Neural progenitor cell (in vitro differentiated cells): ENCODE data around the gene CIDEA. TPM values are rescaled to one million over a fixed set of nuclear protein-coding genes. Genes with fewer than 3 reads are reported as not detected.
A peak's percentile ranks its signal among the peaks of the same experiment; 100 is the strongest.

ENCODE experiments used
- DNase-seq: peaks from one replicate; pipeline ENCODE4 v3.0.0-alpha.2; 2016; ENCODE audit warnings: low spot score
- H2AFZ ChIP-seq: fragments of 200-600 bp; sonication (generic); replicated peaks from 2 replicates; pipeline ENCODE4 v1.6.1; 2016; ENCODE audit warnings: antibody characterized with exemption
- H3F3A ChIP-seq: fragments of 200-600 bp; sonication (generic); 2 replicates; pipeline ENCODE4 v1.6.1; 2016; ENCODE audit warnings: antibody characterized with exemption, low read depth
- H3K27ac ChIP-seq: fragments of 200-600 bp; sonication (generic); 2 replicates; pipeline ENCODE4 v1.5.1; 2016; ENCODE audit warnings: mild to moderate bottlenecking
- H3K27me3 ChIP-seq: fragments of 200-600 bp; sonication (generic); 2 replicates; pipeline ENCODE4 v1.6.1; 2016; ENCODE audit warnings: mild to moderate bottlenecking, moderate library complexity
- H3K36me3 ChIP-seq: fragments of 200-600 bp; sonication (generic); 2 replicates; pipeline ENCODE4 v1.5.1; 2016
- H3K4me1 ChIP-seq: fragments of 200-600 bp; sonication (generic); 2 replicates; pipeline ENCODE4 v1.6.1; 2016; ENCODE audit warnings: mixed run types
- H3K4me2 ChIP-seq: fragments of 200-600 bp; sonication (generic); 2 replicates; pipeline ENCODE4 v1.6.1; 2016
- H3K4me3 ChIP-seq: fragments of 200-600 bp; sonication (generic); 2 replicates; pipeline ENCODE4 v1.5.1; 2016
- H3K79me2 ChIP-seq: fragments of 200-600 bp; sonication (generic); 2 replicates; pipeline ENCODE4 v1.6.1; 2016; ENCODE audit warnings: low read depth
- H3K9ac ChIP-seq: fragments of 200-600 bp; sonication (generic); 2 replicates; pipeline ENCODE4 v1.6.1; 2016
- H3K9me3 ChIP-seq: fragments of 200-600 bp; sonication (generic); 2 replicates; pipeline ENCODE4 v1.5.1; 2016; ENCODE audit warnings: low read depth
- H4K20me1 ChIP-seq: fragments of 200-600 bp; sonication (generic); 2 replicates; pipeline ENCODE4 v1.6.1; 2016; ENCODE audit warnings: low read depth
- H3K27ac Mint-ChIP-seq: 3 replicates; pipeline ENCODE4 v1.8.0; 2021; ENCODE audit warnings: mixed read lengths
- H3K27me3 Mint-ChIP-seq: 2 replicates; pipeline ENCODE4 v1.8.0; 2022; ENCODE audit warnings: low read depth, mild to moderate bottlenecking, inconsistent platforms, moderate library complexity, mixed read lengths; ENCODE audit not compliant: insufficient read depth
- H3K36me3 Mint-ChIP-seq: 3 replicates; pipeline ENCODE4 v1.8.0; 2021; ENCODE audit warnings: mixed read lengths
- H3K4me1 Mint-ChIP-seq: 3 replicates; pipeline ENCODE4 v1.8.0; 2021; ENCODE audit warnings: mixed read lengths
- H3K4me3 Mint-ChIP-seq: 3 replicates; pipeline ENCODE4 v1.8.0; 2021; ENCODE audit warnings: mild to moderate bottlenecking, moderate library complexity, mixed read lengths
- H3K9me3 Mint-ChIP-seq: 3 replicates; pipeline ENCODE4 v1.8.0; 2020; ENCODE audit warnings: mixed read lengths
- EZH2 ChIP-seq: fragments of 200-600 bp; sonication (generic); IDR thresholded peaks from 2 replicates; pipeline ENCODE4 v1.6.1; 2017; ENCODE audit warnings: antibody characterized with exemption, mild to moderate bottlenecking, moderate library complexity
- EZH2phosphoT487 ChIP-seq: fragments of 200-600 bp; sonication (generic); IDR thresholded peaks from 2 replicates; pipeline ENCODE4 v1.6.1; 2017; ENCODE audit warnings: antibody characterized with exemption
- total RNA-seq: library from RNA; depleted of rRNA; stranded (reverse); fragments of >200 nt; gene quantifications from 2 replicates; pipeline ENCODE4 v1.2.3, GENCODE V29; 2015; ENCODE audit warnings: low replicate concordance
- TF ChIP-seq, protein P1 (sequence below): fragments of 200-600 bp; sonication (generic); IDR thresholded peaks from 2 replicates; pipeline ENCODE4 v1.5.1; 2017; ENCODE audit warnings: antibody characterized with exemption, mild to moderate bottlenecking

The CIDEA gene
- total RNA-seq, 1 donor from 2014 or later = not detected

DNA sequence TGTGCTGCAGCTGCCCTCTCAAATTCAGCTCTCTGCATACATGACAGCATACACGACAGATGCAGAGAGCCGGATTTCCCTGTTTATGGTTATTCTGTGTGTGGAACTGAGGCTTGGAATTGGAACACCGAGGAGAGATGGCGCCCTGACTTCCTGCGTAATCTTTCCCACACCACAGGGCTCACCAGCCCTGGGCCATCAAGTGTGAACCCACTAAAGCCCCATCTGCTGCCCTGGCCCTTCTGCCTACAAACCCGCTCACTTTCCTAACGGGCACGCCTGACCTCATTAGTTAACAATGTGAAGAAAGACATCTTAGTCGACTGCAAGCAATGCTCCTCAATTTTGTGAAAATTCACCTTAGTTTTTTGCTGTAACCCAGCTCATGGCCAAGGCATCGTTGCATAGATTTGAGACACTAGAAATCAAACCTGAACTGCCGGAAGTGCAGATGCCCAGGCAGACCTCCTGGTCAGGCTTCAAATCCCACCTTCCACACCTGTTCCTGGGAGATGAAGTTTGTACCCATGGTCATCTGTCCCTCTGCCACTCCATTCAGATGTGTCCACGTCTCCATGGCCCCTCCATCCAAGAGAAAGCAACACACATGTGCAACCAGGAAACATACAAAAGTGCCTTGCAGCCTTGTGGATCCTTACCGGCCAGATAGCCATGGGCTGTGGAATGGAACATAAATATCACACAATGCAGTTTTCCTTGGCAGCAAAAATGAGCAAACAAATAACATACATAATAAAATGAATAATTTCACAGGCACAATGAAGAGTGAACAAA, 5.0 kb upstream of the CIDEA start:
- H3K27me3 ChIP-seq = peaks cover 79% of the 10 kb centered on the region

DNA sequence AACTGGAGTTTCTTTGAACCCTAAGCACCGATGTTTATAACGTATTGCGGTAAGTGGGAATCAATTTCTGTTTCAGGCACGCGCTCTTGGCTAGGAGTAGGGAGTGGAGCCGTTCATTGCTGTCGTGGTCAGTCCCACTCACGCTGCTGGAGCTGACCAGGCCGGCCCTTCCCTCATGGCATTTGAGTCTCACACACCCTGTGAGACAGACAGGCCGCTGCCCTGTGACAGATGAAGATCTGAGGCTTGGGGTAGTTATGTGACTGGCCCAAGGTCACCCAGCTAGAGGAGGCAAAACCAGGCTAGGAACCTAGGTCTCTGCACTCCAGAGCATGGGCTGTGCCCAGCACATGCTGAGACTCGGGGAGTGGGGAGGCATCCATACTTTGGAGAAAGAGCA, 2.9 kb upstream of the CIDEA start:
- no peak for DNase-seq
- no peak overlapping the region for H3K4me3 ChIP-seq
- H3K27me3 ChIP-seq = peaks cover 93% of the 10 kb centered on the region
- peaks cover 5% of the 10 kb centered on the region for H3F3A ChIP-seq
- Mint-ChIP-seq H3K4me3 (no peak overlapping the region), H3K27ac (no peak overlapping the region), H3K4me1 (peaks cover 21% of the 10 kb centered on the region), H3K9me3 (peaks cover 3% of the 10 kb centered on the region), H3K27me3 (peaks cover 51% of the 10 kb centered on the region), H3K36me3 (no peaks in the 10 kb centered on the region)
- H4K20me1 ChIP-seq = peaks cover 20% of the 10 kb centered on the region
- no peak overlapping the region for H3K4me2 ChIP-seq
- H3K9ac ChIP-seq = no peak overlapping the region
- H3K36me3 ChIP-seq = no peaks in the 10 kb centered on the region
- H3K27ac ChIP-seq = no peak overlapping the region
- no peaks in the 10 kb centered on the region for H3K9me3 ChIP-seq
- no peak overlapping the region for H2AFZ ChIP-seq
- TF ChIP-seq EZH2 = no peak
- TF ChIP-seq, protein P1, sequence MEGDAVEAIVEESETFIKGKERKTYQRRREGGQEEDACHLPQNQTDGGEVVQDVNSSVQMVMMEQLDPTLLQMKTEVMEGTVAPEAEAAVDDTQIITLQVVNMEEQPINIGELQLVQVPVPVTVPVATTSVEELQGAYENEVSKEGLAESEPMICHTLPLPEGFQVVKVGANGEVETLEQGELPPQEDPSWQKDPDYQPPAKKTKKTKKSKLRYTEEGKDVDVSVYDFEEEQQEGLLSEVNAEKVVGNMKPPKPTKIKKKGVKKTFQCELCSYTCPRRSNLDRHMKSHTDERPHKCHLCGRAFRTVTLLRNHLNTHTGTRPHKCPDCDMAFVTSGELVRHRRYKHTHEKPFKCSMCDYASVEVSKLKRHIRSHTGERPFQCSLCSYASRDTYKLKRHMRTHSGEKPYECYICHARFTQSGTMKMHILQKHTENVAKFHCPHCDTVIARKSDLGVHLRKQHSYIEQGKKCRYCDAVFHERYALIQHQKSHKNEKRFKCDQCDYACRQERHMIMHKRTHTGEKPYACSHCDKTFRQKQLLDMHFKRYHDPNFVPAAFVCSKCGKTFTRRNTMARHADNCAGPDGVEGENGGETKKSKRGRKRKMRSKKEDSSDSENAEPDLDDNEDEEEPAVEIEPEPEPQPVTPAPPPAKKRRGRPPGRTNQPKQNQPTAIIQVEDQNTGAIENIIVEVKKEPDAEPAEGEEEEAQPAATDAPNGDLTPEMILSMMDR = no peak
- no peak for TF ChIP-seq EZH2phosphoT487
- H3K79me2 ChIP-seq = no peaks in the 10 kb centered on the region
- peaks cover 16% of the 10 kb centered on the region for H3K4me1 ChIP-seq

More for the DNA sequence above, 5.0 kb upstream of the CIDEA start:
- H3K27me3 Mint-ChIP-seq = peaks cover 34% of the 10 kb centered on the region
- no peak for DNase-seq
- Histone ChIP-seq H3F3A (no peaks in the 10 kb centered on the region), H3K4me1 (peaks cover 10% of the 10 kb centered on the region), H3K27ac (no peak overlapping the region), H4K20me1 (peaks cover 11% of the 10 kb centered on the region), H3K4me3 (no peak overlapping the region), H3K36me3 (no peaks in the 10 kb centered on the region), H3K4me2 (no peak overlapping the region), H3K9ac (no peak overlapping the region), H3K79me2 (no peaks in the 10 kb centered on the region), H3K9me3 (no peaks in the 10 kb centered on the region), H2AFZ (no peak overlapping the region)
- no peak overlapping the region for H3K27ac Mint-ChIP-seq
- no peak overlapping the region for H3K4me3 Mint-ChIP-seq
- TF ChIP-seq EZH2 = no peak
- TF ChIP-seq, protein P1 = no peak
- TF ChIP-seq EZH2phosphoT487 = no peak
- peaks cover 8% of the 10 kb centered on the region for H3K4me1 Mint-ChIP-seq
- no peaks in the 10 kb centered on the region for H3K36me3 Mint-ChIP-seq
- peaks cover 3% of the 10 kb centered on the region for H3K9me3 Mint-ChIP-seq

DNA sequence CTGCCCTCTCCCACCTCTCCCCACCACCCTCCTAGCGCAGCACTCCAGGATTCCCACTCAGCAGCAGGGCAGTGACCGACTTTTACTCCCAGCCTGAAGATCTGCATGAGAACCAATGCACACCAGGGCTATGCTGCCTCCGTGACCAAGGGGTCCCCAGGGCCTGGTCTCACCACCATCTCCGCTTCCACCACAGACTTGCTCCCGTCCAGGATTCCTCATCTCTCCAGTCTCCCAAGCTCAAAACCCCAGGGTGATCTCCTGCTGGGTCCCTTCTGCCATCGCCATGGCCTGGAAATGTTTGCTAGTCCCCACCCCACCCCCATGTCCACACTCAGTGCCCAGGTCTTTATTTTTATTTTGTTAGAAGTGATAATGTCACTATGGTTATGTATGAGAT, 2.1 kb upstream of the CIDEA start:
- Histone ChIP-seq H3F3A (peaks cover 5% of the 10 kb centered on the region), H3K27me3 (peaks cover 93% of the 10 kb centered on the region), H3K36me3 (no peaks in the 10 kb centered on the region), H2AFZ (no peak overlapping the region), H3K9ac (no peak overlapping the region), H3K4me3 (no peak overlapping the region), H3K79me2 (no peaks in the 10 kb centered on the region), H4K20me1 (peaks cover 20% of the 10 kb centered on the region), H3K27ac (no peak overlapping the region), H3K4me1 (peaks cover 16% of the 10 kb centered on the region), H3K9me3 (no peaks in the 10 kb centered on the region), H3K4me2 (no peak overlapping the region)
- H3K27me3 Mint-ChIP-seq = peaks cover 49% of the 10 kb centered on the region
- TF ChIP-seq EZH2phosphoT487 (no peak), EZH2 (no peak)
- TF ChIP-seq, protein P1 = no peak
- H3K27ac Mint-ChIP-seq = peak overlapping the region; percentile 50
- no peaks in the 10 kb centered on the region for H3K36me3 Mint-ChIP-seq
- H3K4me1 Mint-ChIP-seq = peaks cover 22% of the 10 kb centered on the region
- DNase-seq = no peak
- peaks cover 3% of the 10 kb centered on the region for H3K9me3 Mint-ChIP-seq
- peak overlapping the region; percentile 27 for H3K4me3 Mint-ChIP-seq
